ENCODE data around the gene MBD1.
"Not testable (repeated sequence)": the region's sequence is repeated elsewhere in the genome, so short reads cannot be mapped to it uniquely, and the experiment has no call there.

The MBD1 gene

DNA sequence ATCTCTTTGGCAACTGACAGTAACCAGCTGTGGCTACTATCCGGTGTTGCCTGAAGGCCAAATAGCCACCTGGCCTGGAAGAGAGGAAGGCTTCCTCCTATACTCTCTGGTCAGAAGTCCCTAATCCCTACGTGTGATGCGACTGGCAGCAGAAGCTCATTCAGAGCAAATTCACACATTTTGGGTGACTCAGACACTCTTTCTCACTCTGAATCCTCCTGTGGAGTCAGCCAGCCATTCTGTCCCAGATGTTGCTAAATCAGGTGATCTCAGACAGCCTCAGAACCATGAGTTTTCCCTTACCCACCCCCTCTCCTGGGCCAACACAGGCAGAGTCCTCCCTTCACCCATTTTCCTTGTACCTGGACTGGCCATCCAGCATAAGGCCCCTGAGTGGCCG lies 49.7 kb downstream of the MBD1 start:
- DNase-seq: no peak
- in situ Hi-C loops (cut with HindIII; ENCODE audit: low pct_ligation_motif_present, low sequenced_read_pairs): no loop called here
- TF ChIP-seq CTCF (IDR thresholded peaks at IDR 0.05; ENCODE audit: low read depth, low read length, missing control alignments): no peak
- Histone ChIP-seq H3K27ac (no peak overlapping the region), H3K4me3 (ENCODE audit: low read depth, low read length) (no peak overlapping the region), H3K27me3 (replicated peaks) (no peaks in the 10 kb centered on the region), H3K36me3 (replicated peaks) (no peaks in the 10 kb centered on the region)

DNA sequence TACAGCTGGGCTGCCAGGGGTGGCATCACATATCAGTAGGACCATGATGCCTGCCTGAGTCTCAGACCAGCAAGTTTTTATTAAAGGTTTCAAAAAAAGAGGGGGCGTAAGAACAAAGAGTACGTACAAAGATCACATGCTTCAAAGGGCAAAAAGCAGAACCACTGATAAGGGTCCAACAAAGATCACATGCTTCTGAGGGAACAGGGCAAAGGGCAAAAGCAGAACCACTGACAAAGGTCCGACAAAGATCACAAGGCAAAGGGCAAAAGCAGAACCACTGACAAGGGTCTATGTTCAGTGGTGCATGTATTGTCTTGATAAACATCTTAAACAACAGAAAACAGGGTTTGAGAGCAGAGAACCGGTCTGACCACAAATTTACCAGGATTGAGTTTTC lies 61.1 kb downstream of the MBD1 start:
- H3K36me3 ChIP-seq (replicated peaks); H3K27me3 ChIP-seq (replicated peaks); DNase-seq; in situ Hi-C loops (cut with HindIII; ENCODE audit: low pct_ligation_motif_present, low sequenced_read_pairs); H3K27ac ChIP-seq; H3K4me3 ChIP-seq (ENCODE audit: low read depth, low read length): not testable (repeated sequence)
